C4-2B (cell line): ENCODE measurements around the gene PCDHGA2.

Source experiments
- ZFX ChIP-seq: fragments of 450-650 bp; IDR thresholded peaks from 2 replicates; pipeline ENCODE4 v1.6.1; 2017
- TF ChIP-seq, protein P1 (sequence below): fragments of 450-650 bp; conservative IDR thresholded peaks from 2 replicates; pipeline ENCODE4 v1.5.1; 2017; ENCODE audit warnings: mild to moderate bottlenecking

DNA sequence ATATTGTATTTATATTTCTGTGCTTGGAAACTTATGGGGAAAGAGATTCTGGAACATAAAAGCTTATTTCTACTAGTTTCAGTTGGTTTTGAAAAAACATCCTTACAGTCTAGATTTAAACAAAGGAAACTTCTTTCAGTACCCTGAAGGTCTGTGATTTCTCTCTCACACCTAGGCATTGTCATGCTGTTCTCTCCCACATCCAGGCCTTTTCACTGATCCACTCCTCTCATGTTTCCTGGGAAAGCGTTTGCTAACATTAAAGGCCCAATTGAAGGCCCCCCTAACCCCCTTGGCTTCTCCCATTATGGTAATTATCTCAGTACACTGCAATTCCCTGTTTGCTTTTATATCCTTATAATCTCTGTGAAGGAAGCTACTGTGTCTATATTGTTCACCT is 4.2 kb downstream of the PCDHGA2 start:
- TF ChIP-seq, protein P1, sequence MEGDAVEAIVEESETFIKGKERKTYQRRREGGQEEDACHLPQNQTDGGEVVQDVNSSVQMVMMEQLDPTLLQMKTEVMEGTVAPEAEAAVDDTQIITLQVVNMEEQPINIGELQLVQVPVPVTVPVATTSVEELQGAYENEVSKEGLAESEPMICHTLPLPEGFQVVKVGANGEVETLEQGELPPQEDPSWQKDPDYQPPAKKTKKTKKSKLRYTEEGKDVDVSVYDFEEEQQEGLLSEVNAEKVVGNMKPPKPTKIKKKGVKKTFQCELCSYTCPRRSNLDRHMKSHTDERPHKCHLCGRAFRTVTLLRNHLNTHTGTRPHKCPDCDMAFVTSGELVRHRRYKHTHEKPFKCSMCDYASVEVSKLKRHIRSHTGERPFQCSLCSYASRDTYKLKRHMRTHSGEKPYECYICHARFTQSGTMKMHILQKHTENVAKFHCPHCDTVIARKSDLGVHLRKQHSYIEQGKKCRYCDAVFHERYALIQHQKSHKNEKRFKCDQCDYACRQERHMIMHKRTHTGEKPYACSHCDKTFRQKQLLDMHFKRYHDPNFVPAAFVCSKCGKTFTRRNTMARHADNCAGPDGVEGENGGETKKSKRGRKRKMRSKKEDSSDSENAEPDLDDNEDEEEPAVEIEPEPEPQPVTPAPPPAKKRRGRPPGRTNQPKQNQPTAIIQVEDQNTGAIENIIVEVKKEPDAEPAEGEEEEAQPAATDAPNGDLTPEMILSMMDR = no peak
- no peak for TF ChIP-seq ZFX
